Stimulated activated CD4-positive, alpha-beta T cell treated with anti-CD3 and anti-CD28 coated beads, Interleukin-12 subunit alpha, Interleukin-12 subunit beta, amount 100 ng/mL, for 24 hours (primary cell): ENCODE data around the gene FHOD3.

Experiments
- DNase-seq, 2 experiments: peaks; one replicate each; pipeline ENCODE4 v3.0.0-alpha.2; 2020; ENCODE audit warnings: low read depth in 2 of 2

The FHOD3 gene

DNA sequence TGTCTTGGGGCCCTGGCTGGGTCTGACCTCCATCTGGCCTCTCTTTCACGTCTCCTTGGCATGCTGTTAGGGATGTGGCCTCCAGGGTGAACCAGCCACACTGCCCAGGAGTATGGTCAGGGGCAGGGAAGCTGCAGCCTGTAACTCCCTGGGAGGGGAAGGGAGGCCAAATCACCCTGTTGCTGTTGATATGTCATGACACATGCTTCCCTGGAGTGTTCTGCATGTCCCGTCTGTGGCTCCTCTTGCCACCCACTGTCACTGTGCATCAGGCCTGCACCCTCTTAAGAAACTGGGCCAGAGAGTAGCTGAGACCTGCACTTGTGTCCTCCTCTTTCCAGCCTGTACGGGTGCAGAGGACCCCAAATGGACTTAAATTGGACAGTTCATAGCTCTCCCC, 221.3 kb downstream of the FHOD3 start:
- no peak for DNase-seq

DNA sequence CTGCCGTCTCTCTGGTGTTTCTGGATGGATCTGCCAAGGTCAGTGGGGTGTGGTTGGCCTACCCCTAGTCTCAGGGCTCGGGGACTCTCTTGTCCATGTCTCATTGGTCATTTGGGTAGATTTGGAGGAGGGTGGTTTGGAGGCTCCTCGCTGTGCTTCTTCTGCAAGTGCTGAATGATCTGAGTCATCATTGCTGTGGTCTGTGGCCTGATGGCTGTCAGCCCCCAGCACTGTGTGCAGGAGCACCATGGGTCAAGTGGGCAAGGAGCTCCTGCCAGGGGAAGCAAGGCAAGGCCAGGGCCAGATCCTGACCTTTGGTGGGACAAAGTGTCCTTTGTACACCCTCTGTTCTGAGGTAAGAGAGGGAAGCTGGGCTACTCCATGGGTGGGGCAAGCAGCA, 221.8 kb downstream of the FHOD3 start:
- no peak for DNase-seq

GRCh38 chr18:36522509-36522908, 225.0 kb downstream of the FHOD3 start:
- DNase-seq: no peak

GRCh38 chr18:36525913-36526312, 228.4 kb downstream of the FHOD3 start:
- DNase-seq: no peak

- DNase-seq: no peak
Measured at GRCh38 chr18:36526611-36527010, 229.1 kb downstream of the FHOD3 start.

- DNase-seq: no peak
Measured at GRCh38 chr18:36527051-36527450, 229.5 kb downstream of the FHOD3 start.

GRCh38 chr18:36527740-36528455, 230.4 kb downstream of the FHOD3 start:
- no peak for DNase-seq

GRCh38 chr18:36529747-36530146, 232.2 kb downstream of the FHOD3 start:
- DNase-seq: no peak

DNA sequence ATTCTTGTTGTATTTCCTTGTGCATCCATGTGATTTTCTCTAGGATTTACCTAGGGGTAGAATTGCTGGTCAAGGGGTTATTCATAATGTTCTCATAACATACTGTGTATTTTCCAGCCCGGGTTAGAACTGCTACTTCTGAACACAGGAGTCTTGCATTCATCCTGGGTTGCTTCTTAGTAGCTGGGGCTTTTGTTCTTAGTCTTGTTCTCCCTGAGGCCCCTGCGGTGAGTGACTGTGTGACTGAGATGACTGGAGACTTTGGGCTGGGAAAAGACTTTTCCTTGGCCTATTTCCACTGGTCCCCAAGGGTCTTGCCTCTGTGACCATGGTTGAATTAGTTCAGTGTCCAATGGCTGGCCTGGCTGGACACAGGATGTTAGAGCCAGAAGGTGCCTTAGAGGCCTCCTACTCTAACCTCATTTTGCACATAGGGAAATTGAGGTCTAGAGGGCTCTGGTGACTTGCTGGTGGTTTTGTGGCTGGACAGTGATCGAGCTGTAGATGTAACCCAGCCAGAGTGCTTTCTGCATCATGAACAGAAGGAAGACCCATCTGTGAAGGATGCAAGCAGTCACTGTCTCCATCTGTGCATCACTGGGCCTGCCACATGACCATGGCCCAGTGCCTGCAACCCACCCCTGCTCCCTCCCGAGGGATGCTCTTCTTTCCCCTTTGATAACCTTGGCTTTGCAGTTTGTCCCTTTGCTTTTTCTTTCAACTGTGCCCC, 233.3 kb downstream of the FHOD3 start:
- no peak for DNase-seq

DNA sequence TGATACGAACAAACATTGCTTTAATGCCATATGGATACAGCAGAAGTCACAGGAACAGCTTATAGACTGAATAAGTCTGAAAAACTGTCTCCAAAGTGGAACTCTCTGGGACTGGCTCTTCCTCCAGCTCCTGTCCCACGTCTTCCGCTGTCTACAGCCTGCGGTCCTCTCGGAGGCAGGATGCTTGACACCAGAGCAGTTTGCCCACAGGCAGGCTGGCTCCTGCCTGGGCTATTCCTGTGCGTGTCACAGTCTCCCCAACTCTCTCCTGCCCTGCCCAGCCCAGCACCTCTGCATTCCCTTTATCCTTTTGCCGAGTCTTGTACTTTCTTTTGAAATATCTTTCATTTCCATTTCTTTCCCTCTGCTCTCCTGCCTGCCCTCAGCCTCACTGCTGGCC, 234.1 kb downstream of the FHOD3 start:
- no peak for DNase-seq

DNA sequence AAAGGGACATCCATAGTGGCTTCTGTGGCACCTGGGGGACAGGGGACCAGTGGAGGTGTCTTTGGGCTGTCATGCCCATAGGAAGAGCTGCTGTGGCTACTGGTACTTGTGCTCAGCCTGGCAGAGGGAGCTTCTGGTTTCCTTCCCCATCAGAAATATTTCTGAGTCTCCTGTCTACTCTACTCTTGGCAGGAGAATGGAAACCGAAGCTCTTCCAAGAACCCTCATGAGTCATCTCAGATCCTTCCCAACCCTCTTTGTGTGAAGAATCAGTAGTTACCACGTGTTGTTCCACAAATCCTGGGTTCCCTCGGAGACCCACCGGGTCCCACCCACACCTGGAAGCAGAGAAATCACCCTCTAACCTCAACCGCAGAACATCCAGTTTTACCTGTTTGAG, 234.9 kb downstream of the FHOD3 start:
- DNase-seq: no peak

GRCh38 chr18:36532815-36533214, 235.3 kb downstream of the FHOD3 start:
- DNase-seq: no peak

- no peak for DNase-seq
Measured at GRCh38 chr18:36533446-36534153, 236.1 kb downstream of the FHOD3 start.

GRCh38 chr18:36534154-36534688, 236.7 kb downstream of the FHOD3 start:
- no peak for DNase-seq

DNA sequence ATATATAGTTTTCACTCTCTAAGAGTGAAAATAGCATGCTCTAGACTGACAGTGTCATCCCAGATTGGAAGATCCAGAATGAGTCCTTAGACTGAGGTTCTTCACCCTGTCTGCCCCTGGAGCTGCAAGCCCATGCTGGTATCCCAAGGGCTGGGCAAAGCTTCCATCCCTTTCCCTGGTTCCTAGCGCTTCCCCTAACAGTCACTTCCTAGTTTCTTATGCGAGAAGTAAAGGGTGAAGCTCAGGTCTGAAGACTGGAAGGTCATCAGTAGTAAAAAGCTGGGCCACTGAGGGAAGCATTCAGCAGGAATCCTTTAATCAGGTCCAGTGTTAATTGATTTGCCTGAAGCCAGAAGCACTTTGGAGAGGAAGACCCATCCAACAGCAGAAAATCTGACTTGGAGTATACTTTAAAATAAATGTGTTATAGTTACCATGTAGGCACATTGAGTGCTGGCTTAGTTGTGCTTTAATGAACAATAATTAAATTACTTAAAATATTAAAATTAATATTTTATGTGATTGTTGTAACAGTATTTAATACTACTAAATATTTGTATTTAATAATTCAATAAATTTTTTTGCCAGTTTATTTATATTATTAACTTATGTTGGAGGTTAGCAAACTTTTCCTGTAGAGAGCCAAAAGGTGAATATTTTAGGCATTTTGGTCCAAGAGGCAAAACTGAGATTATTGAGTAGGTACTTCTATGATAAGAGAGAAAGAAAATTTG, 237.9 kb downstream of the FHOD3 start:
- DNase-seq: no peak

DNA sequence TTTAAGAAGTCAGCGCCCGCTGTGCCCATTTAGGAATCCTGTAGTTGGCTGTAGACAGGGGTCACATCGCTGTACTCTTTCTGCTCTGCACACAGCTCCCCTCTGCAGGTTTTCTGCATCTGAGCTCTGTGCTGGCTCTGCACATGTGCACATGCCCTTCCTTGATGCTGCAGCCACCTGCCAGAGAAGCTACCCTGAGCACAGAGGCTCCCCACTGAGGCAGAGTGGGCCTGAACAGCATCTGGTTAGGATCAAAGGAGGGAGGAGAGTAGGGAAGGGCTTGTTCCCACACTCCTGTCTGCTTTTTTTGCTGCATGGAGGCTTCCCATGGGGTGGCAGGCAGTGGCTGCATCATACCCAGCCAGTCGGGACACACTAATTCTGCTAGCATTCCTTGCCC, 238.9 kb downstream of the FHOD3 start:
- no peak for DNase-seq

DNA sequence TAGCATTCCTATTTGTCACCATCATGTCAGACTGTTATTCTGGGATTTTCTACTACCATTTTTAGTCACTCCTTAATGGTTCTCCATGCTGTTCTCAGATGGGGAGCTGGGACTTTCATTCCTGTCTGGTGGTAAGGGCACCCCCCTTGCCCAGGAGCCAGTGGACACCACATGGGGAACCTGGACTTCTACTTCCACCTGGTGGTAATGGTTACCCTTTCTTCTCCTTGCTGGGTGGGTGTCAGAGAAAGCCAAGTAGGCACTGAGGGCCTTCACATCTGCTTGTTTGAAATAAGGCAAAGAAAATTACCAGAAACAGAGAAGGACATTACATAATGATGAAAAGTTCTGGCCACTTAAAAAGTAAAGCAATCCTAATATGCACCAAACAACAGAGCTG, 239.8 kb downstream of the FHOD3 start:
- no peak for DNase-seq

GRCh38 chr18:36539674-36540231, 242.2 kb downstream of the FHOD3 start:
- no peak for DNase-seq

DNA sequence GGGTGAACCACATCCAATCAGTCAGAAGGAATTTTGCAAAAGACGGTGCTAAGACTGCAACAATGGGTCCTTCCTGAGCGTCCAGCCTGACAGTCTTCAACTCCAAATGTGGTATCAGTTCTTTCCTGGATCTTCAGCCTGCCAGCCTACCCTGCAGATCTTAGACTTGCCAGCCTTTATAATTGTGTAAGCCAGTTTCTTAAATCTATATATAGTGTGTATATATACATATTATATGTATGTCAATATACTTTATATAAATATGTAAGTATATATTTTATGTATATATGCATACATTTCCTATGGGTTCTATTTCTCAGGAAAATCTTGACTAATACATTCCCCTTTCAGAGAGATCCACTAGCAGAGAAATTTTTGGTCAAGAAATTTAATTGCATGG, 245.5 kb downstream of the FHOD3 start:
- no peak for DNase-seq

DNA sequence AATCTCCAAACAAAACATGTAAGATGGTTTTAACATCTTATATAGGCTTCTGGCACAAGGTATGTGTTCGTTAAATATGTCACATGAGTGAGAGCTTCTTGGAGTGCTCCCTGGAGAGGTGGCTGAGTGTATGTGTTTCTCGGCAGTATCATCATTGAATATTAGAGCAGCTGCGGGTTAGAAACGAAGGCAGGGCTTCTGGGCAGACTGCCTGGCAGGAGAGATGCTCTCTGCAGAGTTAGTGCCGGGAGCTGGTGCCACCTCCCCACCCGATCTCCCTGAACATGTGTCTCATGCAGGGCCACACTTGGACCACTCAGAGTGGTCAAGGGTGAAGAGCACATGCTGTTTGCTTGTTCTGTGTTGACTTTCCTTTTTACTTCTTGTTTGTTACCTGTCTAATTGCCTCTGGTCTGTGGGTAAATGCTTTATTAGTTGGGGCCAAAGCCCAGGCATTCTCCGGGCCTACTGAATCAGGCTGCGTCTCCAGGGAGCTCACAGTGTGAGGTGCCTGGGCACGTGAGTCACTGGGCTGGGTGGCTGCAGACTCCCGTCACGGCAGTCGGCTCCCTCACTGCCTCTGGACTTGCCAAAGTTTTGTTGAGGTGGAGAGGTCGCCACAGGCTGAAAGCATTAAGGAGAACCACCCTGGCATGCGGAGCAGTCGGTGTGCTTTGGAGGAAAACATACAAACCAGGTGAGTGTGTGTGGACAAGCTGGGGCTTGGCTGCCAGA, 246.6 kb downstream of the FHOD3 start:
- DNase-seq: no peak
